Bladder microvascular endothelial cell (primary cell): ENCODE results near the gene SAP130. TPM values are rescaled to one million over a fixed set of nuclear protein-coding genes. Genes with fewer than 3 reads are reported as not detected.

Experiments
- total RNA-seq: library from RNA; depleted of rRNA; stranded (reverse); fragments of >200 nt; gene quantifications from 2 replicates; pipeline ENCODE4 v1.2.3, GENCODE V29; 2014

Gene SAP130
- 2.3 and 5.6 TPM in 2 replicates for total RNA-seq

DNA sequence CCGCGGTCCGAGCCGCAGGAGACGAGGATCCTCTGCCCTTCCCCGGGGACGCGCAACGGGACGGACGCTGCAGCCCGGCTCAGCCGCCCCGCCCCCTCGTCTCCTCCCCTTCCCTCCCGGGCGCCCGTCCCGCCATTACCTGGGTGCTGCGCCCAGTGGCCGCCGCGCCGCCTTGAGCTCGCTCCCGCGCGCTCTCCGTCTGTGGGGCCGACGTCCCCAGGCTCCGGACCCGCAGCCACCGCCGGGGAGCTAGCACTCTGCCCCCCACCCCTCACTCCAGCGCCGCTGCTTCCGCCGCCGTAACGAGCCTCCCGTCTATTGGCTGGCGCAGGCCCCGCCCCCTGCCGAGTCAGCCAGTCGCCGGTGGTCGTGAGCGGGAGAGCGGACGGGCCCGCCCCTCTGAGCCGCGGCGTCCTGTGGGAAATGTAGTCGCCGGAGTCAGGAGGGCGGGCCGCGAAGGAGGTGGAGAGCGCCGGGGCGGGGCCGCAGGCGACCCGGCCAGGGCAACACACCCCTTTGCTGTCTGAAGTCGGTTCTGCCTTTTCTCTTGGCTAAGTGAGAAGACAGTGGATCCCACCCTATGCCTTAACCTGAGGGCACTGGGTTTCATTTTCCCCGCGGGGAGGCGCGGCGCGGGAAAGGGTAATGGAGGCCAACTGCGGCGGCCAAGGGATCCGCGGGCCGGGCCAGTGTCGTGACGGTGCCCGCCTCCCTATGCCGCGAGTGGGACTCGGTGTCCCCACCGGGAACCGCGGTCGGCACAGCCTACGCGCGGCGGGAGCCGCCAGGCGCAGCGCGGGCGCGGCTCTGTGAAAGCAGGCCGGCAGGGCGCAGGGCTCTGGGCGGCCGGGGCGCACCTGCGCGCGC, at the start of gene SAP130:
SAP130 (minus strand) TSS at position 259 of the 867 bp plus-strand sequence. CDS start 1,767 bp downstream, outside the sequence.

Other genes starting within 250 kb of the SAP130 start
- 16.7 and 59.1 TPM in 2 replicates for gene WDR33, start 216.9 kb downstream of the SAP130 start, total RNA-seq
- 16.0 and 33.9 TPM in 2 replicates for gene POLR2D, start 169.9 kb downstream of the SAP130 start, total RNA-seq
- gene AMMECR1L, start 142.1 kb downstream of the SAP130 start, total RNA-seq: 12.3 and 24.2 TPM in 2 replicates
- 48.9 and 82.3 TPM in 2 replicates for gene UGGT1, start 63.1 kb upstream of the SAP130 start, total RNA-seq